ENCODE data around the gene RAB7B.
A peak's percentile ranks its signal among the peaks of the same experiment; 100 is the strongest.

Gene RAB7B

DNA sequence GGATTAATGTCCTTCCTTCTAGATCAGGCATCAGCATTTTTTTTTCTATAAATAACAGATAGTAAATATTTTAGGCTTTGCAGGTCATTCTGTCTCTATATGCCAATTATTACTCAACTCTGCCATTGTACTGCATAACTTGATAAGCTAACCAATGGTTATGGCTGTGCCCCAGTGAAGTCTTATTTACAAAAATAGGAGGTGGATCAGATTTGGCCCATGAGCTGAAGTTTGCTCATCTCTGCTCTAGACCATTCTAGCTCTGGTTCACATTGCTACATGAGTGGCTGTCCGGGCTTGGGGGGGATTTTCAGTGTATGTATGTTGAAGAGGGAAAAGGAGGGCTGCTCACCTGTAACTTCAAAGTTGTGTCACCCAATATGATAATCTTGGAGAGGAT, 10.1 kb downstream of the RAB7B start:
- DNase-seq = no peak

DNA sequence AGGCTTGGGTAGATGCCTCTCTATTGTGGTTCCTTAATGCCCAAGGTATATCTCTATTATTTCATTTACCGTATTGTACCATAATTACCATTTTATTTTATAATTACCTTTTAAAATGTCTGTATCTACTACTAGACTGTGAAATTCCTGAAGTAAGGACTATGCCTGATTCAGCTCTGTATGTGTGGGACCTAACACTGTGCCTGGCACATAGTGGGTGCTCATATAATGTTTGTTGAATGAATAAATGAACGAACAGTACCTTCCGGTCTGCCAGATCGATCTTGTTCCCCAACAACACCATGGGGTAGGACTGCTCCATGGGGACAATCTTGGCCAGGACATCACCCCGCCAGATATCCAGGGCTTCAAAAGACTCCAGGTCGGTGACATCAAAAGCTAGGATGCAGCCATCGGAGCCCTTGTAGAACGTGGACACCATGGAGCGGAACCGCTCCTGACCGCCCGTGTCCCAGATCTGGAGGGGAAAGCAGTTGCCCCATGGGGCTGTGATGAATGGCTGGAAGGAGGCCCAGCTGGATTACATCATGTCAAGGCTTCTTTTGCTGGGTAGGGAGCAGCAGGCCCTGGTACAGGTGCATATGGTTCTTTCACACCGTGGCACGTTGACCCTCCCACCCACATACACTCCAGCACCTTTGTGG, 10.8 kb downstream of the RAB7B start:
- no peak for DNase-seq

DNA sequence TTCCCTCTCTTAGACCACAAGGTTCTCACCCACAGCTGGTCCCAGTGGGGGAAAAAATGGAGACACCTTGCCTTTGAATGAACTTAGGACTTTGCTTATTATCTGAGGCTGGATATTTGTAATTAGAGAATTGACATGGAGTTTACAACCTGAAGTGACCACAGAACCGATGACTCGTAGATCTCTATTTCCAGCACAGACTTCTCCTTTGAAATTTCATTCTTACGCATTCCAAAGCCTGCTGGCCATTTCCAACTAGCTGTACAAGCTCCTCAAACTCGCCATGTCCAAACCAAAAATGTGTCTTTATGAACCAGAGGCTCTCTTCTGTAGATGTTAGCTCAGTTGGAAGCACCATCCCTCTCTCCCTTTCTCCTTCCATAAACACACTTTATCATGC, 12.0 kb downstream of the RAB7B start:
- no peak for DNase-seq

DNA sequence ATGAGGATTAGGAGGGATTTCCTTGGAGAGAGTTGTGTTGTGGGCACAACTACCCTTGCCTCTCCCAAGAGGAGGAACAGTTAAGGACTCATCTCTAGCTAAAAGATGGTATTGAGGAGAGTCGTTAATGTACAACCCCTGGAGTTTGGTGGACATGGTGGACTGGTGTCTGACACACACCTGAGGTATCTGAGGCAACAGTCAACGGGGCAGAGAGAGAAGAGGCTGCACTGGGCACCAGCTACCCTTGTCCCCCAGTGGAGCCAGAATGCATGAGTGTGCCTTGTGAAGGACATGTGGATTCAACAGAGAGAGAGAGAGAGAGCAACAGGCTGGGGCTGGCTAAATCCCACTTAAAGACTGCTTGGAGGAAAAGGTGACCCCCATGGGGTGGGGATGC, 13.0 kb downstream of the RAB7B start:
- no peak for DNase-seq

DNA sequence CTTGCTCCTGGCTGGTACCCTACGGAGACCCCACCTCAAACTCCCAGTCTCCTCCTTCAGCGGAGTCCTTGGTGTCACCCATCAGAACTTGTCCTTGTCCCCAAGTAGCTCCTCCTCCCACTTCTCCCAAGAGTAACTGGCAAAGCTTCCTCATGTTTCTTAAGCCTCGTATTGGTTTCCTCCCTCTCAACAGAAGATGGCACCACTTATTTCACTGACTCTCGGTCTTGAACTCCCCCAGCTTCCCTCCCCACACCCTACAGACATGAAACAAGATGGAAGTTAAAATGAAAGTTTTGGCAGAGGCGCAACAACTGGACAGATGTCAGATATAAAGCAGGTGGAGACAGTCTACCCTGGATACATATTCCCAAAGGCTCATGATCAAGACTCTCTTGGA, 13.4 kb downstream of the RAB7B start:
- no peak for DNase-seq

DNA sequence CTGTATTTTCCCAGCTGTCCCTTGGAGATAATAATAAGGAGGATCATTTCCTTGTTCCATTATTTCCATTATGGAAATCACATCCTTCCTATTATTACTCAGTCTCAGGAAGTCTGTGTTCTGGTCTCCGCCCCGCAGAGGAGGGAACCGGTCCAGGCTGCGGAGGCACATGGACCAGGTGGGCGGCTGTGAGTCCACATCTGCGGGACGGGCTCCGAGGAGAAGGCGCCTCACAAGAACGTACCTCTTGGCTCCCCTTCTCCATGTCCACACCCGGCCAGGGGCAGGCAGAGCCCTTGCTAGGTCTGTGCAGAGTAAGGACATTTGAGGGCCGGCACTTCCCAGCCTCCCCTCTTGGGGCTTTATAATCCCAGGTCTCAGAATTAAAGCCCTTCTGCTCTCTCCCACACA, 14.6 kb downstream of the RAB7B start:
- no peak for DNase-seq

DNA sequence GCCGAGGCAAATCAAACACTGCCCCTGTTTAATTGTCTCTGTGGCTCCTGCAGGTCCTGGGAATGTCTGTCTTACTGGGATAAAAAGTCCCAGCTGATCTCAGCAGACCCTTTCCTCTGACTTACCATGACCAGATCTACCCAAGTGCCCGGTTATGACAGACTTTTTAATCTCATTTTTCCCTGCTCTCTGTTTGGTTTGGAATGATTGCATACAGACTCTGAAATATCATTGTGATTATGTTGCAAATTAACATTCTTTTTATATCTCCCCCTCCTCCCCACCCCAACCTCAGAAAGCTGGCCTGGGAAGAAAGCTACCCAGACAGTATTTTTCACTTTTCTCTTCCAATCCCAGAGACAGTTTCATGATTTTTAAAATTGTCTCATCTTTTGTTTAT, 16.3 kb downstream of the RAB7B start:
- DNase-seq = no peak

DNA sequence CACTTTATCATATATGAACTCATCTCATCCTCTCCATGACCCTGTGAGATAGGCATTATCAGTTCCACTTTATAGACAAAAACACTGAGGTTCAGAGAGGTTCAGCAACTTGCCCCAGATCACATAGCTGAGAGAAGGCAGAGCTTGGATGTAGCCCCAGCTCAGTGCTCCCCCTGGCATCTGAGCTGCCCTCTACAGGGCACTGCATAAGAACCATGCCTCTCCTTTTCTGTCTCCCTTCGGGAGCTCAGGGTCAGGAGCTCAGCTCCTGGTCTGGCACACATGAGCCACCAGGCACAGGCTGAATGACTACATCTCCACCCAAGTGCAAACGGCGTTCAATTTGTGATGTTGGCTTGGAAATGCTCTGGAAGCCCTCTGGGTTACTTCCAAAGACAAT, 16.9 kb downstream of the RAB7B start:
- no peak for DNase-seq

DNA sequence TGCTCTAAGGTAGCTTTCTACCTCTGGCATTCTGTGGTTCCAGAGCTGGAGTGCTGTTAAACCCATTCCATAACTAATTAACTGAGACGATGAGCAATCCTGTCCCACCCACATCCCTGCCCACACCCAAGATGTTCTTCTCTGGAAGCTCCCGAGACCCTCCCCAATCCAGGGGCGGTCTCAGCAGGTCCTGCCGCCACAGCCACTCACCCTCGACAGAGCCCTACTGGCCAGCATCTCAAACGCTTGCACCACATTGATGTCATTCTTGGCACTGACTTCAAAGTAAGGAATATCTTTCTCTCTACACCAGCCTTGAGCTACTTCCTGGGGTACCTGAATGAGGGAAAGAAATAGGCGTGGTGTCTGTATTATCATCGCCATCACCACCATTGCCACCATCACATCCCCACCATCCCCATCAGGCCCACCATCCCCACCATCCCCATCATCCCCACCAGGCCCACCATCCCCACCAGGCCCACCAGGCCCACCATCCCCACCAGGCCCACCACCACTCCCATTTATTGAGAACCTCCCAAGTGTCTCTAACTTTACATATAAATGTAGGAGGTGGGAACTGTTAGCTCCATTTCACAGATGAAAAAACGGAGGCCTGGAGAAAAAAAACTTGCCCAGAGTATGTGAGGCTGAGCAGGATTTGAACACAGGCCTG, 17.7 kb downstream of the RAB7B start:
- DNase-seq = no peak

DNA sequence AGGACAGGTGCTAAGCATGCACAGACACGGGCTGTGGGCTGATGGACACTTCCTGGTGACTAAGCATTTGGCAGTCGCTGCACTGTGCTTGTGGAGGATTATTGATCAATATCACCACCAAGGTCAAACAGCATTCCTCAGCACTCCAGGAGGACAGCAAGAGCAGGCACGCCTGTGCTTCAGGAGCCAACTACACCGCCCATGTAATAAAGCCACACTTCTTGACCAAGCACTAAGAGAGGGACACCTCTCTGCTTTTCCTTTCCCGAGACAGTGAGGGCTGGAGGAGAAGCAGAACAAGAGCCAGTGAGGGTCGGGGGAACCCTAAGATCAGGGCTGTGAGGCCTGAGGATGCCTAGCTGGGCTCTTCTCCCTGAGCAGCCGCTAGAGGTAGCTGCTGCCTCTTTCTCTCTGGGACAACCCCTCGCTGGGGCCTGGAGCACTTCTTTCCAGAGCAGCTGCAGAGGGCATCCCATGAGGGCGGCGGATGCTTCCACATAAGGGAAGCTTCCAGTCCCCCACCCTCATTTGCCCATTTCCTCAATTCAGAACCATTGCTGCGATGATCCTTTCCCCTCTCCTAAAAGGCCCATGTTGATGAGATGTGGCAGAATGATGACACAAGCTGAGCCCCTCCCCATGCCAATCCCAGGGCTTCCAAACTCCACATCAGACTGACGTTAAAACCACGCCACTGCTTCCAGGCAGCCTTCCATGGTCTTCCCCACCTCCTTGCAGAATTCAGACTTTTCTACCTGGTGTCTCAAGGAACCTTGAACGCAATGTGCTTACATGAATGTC, 19.1 kb downstream of the RAB7B start:
- no peak for DNase-seq

DNA sequence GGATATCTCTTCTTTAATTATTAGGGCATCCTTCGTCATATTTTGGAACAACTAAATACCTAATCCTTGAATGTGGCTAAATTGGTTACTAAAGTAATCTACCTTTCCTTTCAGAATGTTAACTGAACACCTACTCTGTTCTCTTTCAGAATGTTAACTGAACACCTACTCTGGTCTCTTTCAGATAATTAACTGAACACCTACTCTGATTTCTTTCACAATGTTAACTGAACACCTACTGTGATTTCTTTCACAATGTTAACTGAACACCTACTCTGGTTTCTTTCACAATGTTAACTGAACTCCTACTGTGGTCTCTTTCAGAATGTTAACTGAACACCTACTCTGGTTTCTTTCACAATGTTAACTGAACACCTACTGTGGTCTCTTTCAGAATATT, 21.9 kb downstream of the RAB7B start:
- no peak for DNase-seq

DNA sequence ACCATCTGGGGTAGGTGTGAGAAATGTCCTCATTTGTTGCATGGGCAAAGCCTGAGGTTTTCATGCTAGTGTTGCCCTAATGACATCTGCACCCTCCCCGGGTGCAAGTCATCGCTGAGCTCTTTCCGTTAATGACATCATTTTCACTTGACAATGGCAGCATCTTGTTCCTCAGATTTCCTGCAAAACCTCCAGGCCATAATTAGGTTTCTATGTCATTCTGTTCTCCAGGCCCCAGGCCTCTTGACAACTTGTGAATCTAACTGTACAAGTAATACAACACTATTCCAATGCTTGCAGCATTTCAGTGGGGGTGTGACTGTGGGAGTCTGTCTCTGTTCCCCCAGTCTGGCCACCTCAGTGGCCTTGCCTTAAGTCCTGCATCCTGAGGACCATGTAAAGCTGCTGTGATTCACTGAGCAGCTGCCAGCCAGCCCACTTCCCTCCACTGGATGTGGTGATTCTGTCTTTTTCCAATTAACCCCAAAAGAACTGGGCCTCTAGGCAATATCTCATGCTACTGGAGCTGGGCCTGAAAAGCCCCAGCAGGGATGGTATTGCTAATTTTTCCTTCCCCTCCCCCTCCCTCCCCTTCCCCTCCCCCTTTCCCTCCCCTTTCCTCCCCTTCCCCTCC, 22.8 kb downstream of the RAB7B start:
- no peak for DNase-seq

DNA sequence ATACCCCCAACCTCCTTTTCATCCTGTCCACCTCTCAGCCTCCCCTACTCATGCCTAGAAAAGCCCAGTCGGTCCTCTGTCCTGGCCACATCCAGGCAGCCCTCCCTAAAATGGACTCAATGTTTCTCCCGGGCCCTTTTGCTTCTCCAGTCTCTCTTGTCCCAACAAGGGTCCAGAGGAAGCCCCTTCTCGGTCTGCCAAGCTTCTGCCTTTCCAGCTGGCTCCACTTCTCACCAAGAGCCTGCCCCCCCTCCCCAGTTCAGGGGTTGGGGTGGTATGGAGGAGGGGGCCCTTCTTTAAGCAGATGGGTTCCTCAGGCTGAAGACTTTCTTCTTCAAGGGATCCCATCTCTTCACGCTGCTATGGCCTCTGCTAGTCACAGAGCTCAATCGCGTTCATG, 23.9 kb downstream of the RAB7B start:
- no peak for DNase-seq

DNA sequence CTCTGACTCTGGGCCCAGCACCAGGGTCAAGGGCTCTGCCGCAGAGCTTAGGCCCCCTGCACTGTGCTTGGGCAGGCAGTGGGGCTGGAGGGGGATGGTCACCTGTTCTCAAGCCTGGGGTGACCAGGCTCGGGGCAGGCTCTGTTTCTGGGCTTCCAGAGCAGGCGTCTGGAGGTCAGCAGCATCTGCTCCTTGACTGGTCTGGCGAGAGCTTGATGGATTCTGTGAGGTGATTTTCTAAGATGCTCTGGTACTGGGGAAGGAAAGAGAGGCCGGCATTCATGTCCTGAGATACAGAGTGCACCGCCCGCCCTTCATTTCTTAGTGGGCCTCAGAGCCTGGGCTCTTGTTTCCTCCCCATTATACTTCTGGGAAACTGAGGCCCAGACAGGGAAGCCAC, 24.5 kb downstream of the RAB7B start:
- no peak for DNase-seq

DNA sequence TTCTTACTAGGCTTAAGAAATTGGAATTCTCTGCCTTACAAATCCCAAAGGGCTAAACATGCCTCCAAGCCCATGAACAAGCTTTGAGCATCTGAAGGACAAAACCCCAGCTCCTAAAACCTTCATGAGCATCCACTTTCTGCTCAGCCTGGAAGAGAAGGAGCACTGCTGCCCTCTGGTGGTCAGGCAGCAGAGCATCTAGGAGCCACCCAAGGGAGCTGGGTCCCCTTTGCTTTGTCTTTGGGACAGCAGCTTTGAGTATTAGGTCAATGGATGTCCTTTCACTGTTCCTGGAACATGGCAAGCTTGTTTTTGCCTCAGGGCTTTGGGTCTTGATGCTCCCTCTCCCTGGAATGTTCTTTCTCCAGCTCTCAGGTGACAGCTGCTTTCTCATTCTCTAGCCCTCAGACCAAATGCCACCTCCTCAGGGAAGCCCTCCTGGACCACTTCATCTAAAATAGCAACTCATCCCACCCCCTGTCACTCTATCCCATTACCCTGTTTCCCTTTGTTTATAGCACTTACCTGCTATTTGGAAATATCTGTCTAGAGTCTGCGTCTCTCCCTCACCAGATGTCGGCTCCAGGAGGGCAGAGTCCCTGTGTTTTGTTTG, 25.7 kb downstream of the RAB7B start:
- peak; percentile 77 for DNase-seq

DNA sequence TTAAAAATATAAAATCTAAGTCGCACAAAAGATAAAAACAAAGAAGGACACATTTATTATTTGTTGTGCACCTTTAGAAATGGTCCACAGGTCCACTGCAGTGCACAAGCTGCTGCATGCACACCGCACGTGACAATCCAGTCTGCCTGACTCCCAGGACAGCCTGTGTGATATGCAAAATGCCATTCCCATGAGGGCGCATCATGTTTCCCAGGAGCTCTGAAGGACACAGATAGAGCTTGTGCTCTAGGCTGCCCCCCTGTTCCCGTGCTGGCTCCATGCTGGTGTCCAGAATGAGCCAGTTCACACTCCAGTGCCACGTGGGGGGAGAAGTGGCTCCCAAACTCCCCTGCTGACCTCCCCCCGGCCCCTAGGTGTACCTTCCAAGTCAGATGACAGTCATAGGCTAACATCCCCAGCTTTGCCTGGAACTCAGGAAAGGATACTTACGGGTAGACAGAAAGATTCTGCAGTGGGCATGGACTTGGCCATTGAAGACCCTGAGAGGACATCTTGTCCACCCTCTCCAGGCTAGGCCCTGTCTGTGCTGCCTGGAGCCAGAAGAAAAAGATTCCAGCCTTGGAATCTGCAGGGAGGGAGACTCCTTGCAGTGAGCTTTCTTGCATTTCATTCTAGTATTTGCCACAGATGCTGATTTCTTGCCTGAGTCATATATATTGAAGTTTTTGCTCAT, 26.3 kb downstream of the RAB7B start:
- DNase-seq = no peak

DNA sequence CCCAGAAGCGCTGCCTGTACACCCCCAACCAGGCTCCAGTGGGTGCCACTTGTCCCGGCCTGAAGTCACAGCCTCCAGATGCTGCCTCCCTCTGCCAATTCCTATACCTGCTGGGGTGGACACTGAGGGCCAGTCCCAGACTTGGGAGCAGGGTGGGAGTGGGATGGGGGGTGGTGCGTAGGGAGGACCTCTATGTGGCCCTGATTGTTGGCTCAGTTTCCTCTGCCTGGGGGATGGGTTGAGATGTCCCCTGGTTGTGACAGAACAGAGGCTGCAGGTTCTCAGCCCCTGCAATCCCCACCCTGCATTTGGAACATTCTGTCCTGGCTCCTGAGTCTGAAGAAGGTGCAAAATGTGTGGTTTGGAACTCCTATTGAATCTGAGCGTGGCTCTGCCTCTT, 27.2 kb downstream of the RAB7B start:
- no peak for DNase-seq

DNA sequence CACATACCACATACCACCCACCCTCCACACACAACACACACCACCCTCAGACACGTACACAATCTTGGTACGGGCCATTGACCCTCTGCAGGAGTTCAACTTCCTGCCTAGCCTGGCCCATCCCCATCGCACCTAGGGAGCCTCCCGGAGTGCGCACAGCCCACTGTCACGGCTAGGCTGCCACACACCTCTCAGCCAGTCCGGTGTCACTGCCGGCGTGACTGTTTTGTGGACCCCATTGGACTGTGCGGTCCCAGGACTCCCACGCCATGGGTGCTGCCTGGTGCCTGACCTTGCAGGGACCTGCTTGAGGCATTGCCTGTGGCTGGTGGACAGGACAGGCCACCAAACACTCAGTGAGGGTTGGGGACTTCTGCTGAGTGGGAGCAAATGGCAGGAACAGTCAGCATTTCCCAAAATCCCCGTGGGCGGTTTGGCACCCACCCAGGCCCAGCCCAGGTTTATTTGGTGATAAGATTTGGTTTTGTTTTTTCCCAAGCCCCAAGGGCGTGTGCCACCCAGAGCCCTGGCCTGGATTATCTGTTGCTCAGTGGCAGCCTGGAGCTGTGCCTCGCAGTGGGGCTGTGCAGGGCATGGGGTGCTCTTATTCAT, 27.7 kb downstream of the RAB7B start:
- DNase-seq = no peak

DNA sequence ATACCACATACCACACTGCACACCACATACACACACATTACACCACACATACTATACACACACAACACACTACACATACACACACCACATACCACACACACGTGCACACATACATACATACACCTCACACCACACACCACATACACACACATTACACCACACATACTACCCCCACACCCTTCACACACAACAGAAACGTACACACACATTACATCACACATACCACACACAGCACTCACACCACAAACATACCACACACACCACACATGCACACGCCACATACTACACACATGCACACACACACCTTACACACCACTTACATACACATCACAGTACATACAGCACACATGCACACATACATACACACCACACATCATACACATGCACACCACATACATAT, 28.5 kb downstream of the RAB7B start:
- no peak for DNase-seq

DNA sequence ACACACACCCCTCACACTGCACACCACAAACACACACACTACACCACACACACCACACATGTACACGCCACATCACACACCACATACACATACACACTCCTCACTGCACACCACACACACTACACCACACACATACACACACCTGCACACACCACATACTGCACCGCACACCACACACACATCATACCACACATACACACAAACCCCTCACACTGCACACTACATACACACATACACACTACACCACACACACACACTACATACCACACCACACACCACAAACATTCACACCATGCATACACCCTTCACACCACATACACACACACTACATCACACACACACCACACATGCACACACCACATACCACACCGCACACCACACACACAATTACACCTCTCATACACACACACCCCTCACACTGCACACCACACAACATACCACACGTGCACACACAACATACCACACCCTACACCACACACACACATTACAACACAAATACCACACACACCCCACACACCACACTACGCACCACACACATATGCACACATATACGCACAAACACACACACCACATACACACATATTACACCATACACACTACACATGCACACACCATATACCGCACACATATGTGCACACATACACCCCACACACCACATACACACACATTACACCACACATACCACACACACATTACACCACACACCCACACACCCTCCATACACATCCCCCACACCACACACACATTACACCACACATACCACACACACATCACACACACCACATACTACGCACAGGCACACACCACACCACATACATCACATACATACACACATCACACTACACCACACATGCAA, 29.6 kb downstream of the RAB7B start:
- DNase-seq = no peak

Measured in T-helper 9 cell (primary cell).